HCT116 (cell line): ENCODE results near the gene IFNL2. TPM values are rescaled to one million over a fixed set of nuclear protein-coding genes. Genes with fewer than 3 reads are reported as not detected.

Experiments used
- ATAC-seq: fragments of 200-7000 bp; cut with Tn5 transposase; 2 replicates; pipeline ENCODE4 v1.9.1; 2020; ENCODE audit warnings: mild to moderate bottlenecking, moderate library complexity
- BruUV-seq: library from RNA; stranded (reverse); fragments of 400-500 nt; replicated peaks from 2 replicates; lab custom pipeline; 2021; lab: Mats Ljungman, UMichigan
- CTCF ChIA-PET: fragments of 300-600 bp; sonication (Branson Sonifier 250); formaldehyde crosslinking; loops from one replicate; lab custom pipeline; 2021; ENCODE audit warnings: antibody characterized with exemption; lab: Charles Lee
- POLR2A ChIA-PET: fragments of 300-600, 350-600 bp; sonication (Branson Sonifier 250); formaldehyde crosslinking; loops from one replicate; lab custom pipeline; 2021; ENCODE audit warnings: antibody characterized with exemption; lab: Charles Lee
- RAD21 ChIA-PET, 2 experiments: fragments of 300-600 bp; sonication (Branson Sonifier 250); formaldehyde crosslinking; loops; one replicate each; lab custom pipeline; 2023; ENCODE audit warnings: low total read pairs in 2 of 2; ENCODE audit not compliant: uncharacterized antibody in 2 of 2, unreplicated experiment in 2 of 2, low non-redundant PET in 1 of 2; lab: Charles Lee
- DNase-seq: peaks from one replicate; pipeline ENCODE4 v3.0.0-alpha.2; 2010; ENCODE audit warnings: low read depth, low spot score
- H2AFZ ChIP-seq: fragments of 200-600 bp; shearing (Covaris generic), sonication (generic); 2 replicates; pipeline ENCODE4 v1.6.1; 2017; ENCODE audit warnings: low read depth, mixed run types, mixed read lengths, antibody characterized with exemption, low read length; ENCODE audit not compliant: poor library complexity, severe bottlenecking
- H3K27ac ChIP-seq: 2 replicates; pipeline ENCODE4 v1.5.1; 2012; ENCODE audit warnings: low read depth, low read length
- H3K27me3 ChIP-seq: fragments of 200-600 bp; sonication (generic); 2 replicates; pipeline ENCODE4 v1.6.1; 2016; ENCODE audit warnings: mixed run types, low read length, mixed read lengths; ENCODE audit not compliant: insufficient read depth
- H3K36me3 ChIP-seq, 2 experiments: fragments of 200-500 bp in 1 of 2; fragments of 200-600 bp in 1 of 2; sonication (Bioruptor generic) in 1 of 2; sonication (generic) in 1 of 2; 2 replicates each; pipeline versions ENCODE4 v1.5.1 to v1.6.1; 2014 to 2016; ENCODE audit warnings: low read length in 2 of 2, inconsistent platforms in 1 of 2, mixed read lengths in 1 of 2, mixed run types in 1 of 2; ENCODE audit not compliant: insufficient read depth in 2 of 2, control insufficient read depth in 1 of 2
- H3K4me1 ChIP-seq, 2 experiments: fragments of 200-600 bp in 1 of 2; sonication (generic) in 1 of 2; 2 replicates each; pipeline versions ENCODE4 v1.5.1 to v1.6.1; 2012 to 2017; ENCODE audit warnings: low read length in 2 of 2, inconsistent platforms in 1 of 2, mild to moderate bottlenecking in 1 of 2, mixed read lengths in 1 of 2, mixed run types in 1 of 2, moderate library complexity in 1 of 2; ENCODE audit not compliant: insufficient read depth in 2 of 2, control insufficient read depth in 1 of 2
- H3K4me2 ChIP-seq: fragments of 200-600 bp; sonication (generic); 2 replicates; pipeline ENCODE4 v1.6.1; 2017; ENCODE audit warnings: mixed run types, low read length, mixed read lengths
- H3K4me3 ChIP-seq, 2 experiments: fragments of 200-600 bp in 1 of 2; sonication (generic) in 1 of 2; replicated peaks in 1 of 2; 2 replicates each; pipeline ENCODE4 v1.5.1; 2011 to 2016; ENCODE audit warnings: low read length in 2 of 2, control low read depth in 1 of 2, low read depth in 1 of 2, mild to moderate bottlenecking in 1 of 2, mixed read lengths in 1 of 2, mixed run types in 1 of 2
- H3K79me2 ChIP-seq: fragments of 200-600 bp; sonication (generic); 2 replicates; pipeline ENCODE4 v1.6.1; 2017; ENCODE audit warnings: mild to moderate bottlenecking, mixed run types, low read length, moderate library complexity, mixed read lengths; ENCODE audit not compliant: insufficient read depth
- H3K9ac ChIP-seq: fragments of 200-600 bp; sonication (generic); 2 replicates; pipeline ENCODE4 v1.6.1; 2016; ENCODE audit warnings: low read length, mixed read lengths
- H3K9me2 ChIP-seq: fragments of 200-600 bp; sonication (generic), shearing (Covaris generic); 2 replicates; pipeline ENCODE4 v1.6.1; 2017; ENCODE audit warnings: mixed run types, mild to moderate bottlenecking, moderate library complexity; ENCODE audit not compliant: insufficient read depth
- H3K9me3 ChIP-seq, 2 experiments: fragments of 200-500 bp in 1 of 2; fragments of 200-600 bp in 1 of 2; sonication (Bioruptor generic) in 1 of 2; sonication (generic) in 1 of 2; 2 replicates each; pipeline ENCODE4 v1.6.1; 2014 to 2017; ENCODE audit warnings: low read length in 2 of 2, mixed read lengths in 2 of 2, inconsistent platforms in 1 of 2, low read depth in 1 of 2, mild to moderate bottlenecking in 1 of 2, mixed run types in 1 of 2, moderate library complexity in 1 of 2; ENCODE audit not compliant: control insufficient read depth in 1 of 2, insufficient read depth in 1 of 2
- H4K20me1 ChIP-seq: fragments of 200-600 bp; sonication (generic), shearing (Covaris generic); 2 replicates; pipeline ENCODE4 v1.6.1; 2017; ENCODE audit warnings: mixed run types, mild to moderate bottlenecking, moderate library complexity; ENCODE audit not compliant: insufficient read depth
- ATF3 ChIP-seq: IDR thresholded peaks from 2 replicates; pipeline ENCODE4 v1.6.1; 2012
- CBX3 ChIP-seq: IDR thresholded peaks from 2 replicates; pipeline ENCODE4 v1.6.1; 2012; ENCODE audit warnings: low read depth
- CEBPB ChIP-seq: IDR thresholded peaks from 2 replicates; pipeline ENCODE4 v1.6.1; 2012; ENCODE audit warnings: low read depth
- CTCF ChIP-seq, 3 experiments: fragments of 200-600 bp in 1 of 3; sonication (generic) in 1 of 3; IDR thresholded peaks in 2 of 3; conservative IDR thresholded peaks in 1 of 3; 2 replicates each; pipeline ENCODE4 v1.5.1; 2012 to 2017; ENCODE audit warnings: low read depth in 2 of 3, low read length in 2 of 3, antibody characterized with exemption in 1 of 3, borderline replicate concordance in 1 of 3, control low read depth in 1 of 3, mild to moderate bottlenecking in 1 of 3, mixed read lengths in 1 of 3, mixed run types in 1 of 3, moderate library complexity in 1 of 3; ENCODE audit not compliant: insufficient read depth in 1 of 3
- EZH2phosphoT487 ChIP-seq: fragments of 200-600 bp; IDR thresholded peaks from 2 replicates; pipeline ENCODE4 v1.6.1; 2018; ENCODE audit warnings: antibody characterized with exemption, borderline replicate concordance
- FOSL1 ChIP-seq: IDR thresholded peaks from 2 replicates; pipeline ENCODE4 v1.6.1; 2012; ENCODE audit warnings: low read depth
- MAX ChIP-seq: IDR thresholded peaks from 2 replicates; pipeline ENCODE4 v1.6.1; 2012
- POLR2A ChIP-seq: IDR thresholded peaks from 2 replicates; pipeline ENCODE4 v1.7.0; 2011; ENCODE audit warnings: borderline replicate concordance; ENCODE audit not compliant: insufficient read depth, insufficient read length; ENCODE audit errors: extremely low read depth
- POLR2AphosphoS5 ChIP-seq: IDR thresholded peaks from 2 replicates; pipeline ENCODE4 v1.6.1; 2011; ENCODE audit warnings: mild to moderate bottlenecking, low read depth, low read length, moderate library complexity
- RAD21 ChIP-seq: IDR thresholded peaks from 2 replicates; pipeline ENCODE4 v1.6.1; 2012; ENCODE audit warnings: low read depth, mild to moderate bottlenecking
- REST ChIP-seq: IDR thresholded peaks from 2 replicates; pipeline ENCODE4 v1.6.1; 2012; ENCODE audit warnings: low read depth
- SIN3A ChIP-seq: IDR thresholded peaks from 2 replicates; pipeline ENCODE4 v1.6.1; 2012; ENCODE audit warnings: low read depth
- SRF ChIP-seq: IDR thresholded peaks from 2 replicates; pipeline ENCODE4 v1.6.1; 2012; ENCODE audit warnings: low read depth
- TCF7L2 ChIP-seq: IDR thresholded peaks from 2 replicates; pipeline ENCODE4 v1.7.0; 2011; ENCODE audit warnings: borderline replicate concordance, inconsistent platforms; ENCODE audit not compliant: insufficient read depth, insufficient read length; ENCODE audit errors: extremely low read depth
- ZFX ChIP-seq: fragments of 450-650 bp; IDR thresholded peaks from 2 replicates; pipeline ENCODE4 v1.6.1; 2017
- ZNF274 ChIP-seq: fragments of 200-500 bp; sonication (Bioruptor generic); IDR thresholded peaks from 2 replicates; pipeline ENCODE4 v1.6.1; 2014; ENCODE audit warnings: mild to moderate bottlenecking, low read depth, low read length, inconsistent platforms
- intact Hi-C: fragments of 100-400 bp; cut with micrococcal nuclease; formaldehyde crosslinking; loops from 2 replicates; pipeline ENCODE4 v1.10.0; 2022
- total RNA-seq: library from RNA; stranded (reverse); gene quantifications from one replicate; pipeline ENCODE4 v1.2.1, GENCODE V29; 2021; ENCODE audit not compliant: unreplicated experiment

Gene IFNL2
- total RNA-seq, 1 experiment from 2014 or later: not detected

DNA sequence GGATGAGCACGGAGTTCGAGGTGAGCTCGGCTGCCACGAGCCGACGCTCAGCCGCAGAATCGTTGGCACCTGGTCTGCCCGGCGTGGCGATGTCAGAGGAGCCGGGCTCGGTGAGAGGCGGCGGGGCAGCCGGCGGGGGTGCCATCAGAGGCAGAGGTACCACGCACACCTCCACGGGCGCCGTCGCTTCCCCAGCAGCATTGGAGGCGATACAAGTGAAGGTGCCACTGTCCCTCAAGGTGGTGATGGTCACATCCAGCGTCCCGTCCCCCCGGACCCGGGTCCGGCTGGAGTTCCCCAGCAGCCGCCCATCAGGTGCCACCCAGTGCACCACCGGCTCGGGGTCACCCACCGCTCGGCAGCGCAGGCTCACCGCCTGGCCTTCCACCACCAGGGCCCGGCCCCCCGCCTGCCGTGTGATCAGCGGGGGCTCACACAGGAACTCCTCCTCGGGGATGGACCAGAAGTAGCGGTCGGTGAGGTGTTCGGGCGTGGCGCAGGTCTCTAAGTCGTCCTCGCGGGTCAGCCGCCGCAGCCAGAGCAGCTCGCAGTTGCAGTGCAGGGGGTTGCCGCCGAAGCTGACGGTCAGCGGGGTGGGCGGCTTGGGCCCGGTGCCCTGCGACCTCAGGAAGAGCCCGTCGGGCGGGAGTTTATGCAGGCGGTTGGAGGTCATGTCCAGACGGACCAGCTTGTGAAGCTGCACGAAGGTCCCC is 46.0 kb downstream of the IFNL2 start:
- peaks cover 33% of the 10 kb centered on the region for H3K79me2 ChIP-seq
- no peaks in the 10 kb centered on the region for H3K9me2 ChIP-seq
- intact Hi-C loops: no loop called here
- no peak for ATAC-seq
- ChIA-PET CTCF (no interaction called here), POLR2A (no interaction called here), RAD21 (no interaction called here)
- H3K27me3 ChIP-seq: no peaks in the 10 kb centered on the region
- DNase-seq: no peak
- no peak overlapping the region for H3K27ac ChIP-seq
- peaks cover under 1 to 1% of the 10 kb centered on the region in 2 experiments; a peak in 2 of 4 replicates for H3K4me1 ChIP-seq
- no peak overlapping the region for H3K4me3 ChIP-seq
- no peaks in the 10 kb centered on the region for H3K9me3 ChIP-seq
- no peak overlapping the region for H3K4me2 ChIP-seq
- peaks cover 10 to 13% of the 10 kb centered on the region in 2 experiments for H3K36me3 ChIP-seq
- BruUV-seq: no TSS peak
- TF ChIP-seq SIN3A (no peak), SRF (no peak), REST (no peak), POLR2A (no peak), POLR2AphosphoS5 (no peak), MAX (no peak), ZNF274 (no peak), CBX3 (no peak), ZFX (no peak), FOSL1 (no peak), ATF3 (no peak), CEBPB (no peak), RAD21 (no peak), CTCF (IDR thresholded peaks at IDR 0.05 in 2 of 3, conservative IDR thresholded peaks at IDR 0.05 in 1 of 3; ENCODE audit: borderline replicate concordance in 1 of 3, insufficient read depth in 1 of 3, low read depth in 2 of 3, low read length in 2 of 3) (no peak), EZH2phosphoT487 (no peak), TCF7L2 (no peak)
- H4K20me1 ChIP-seq: no peaks in the 10 kb centered on the region
- H2AFZ ChIP-seq: no peak overlapping the region
- H3K9ac ChIP-seq: no peak overlapping the region
